ENCODE results near the gene KRT31. TPM values are rescaled to one million over a fixed set of nuclear protein-coding genes. Genes with fewer than 3 reads are reported as not detected.

The KRT31 gene
- total and polyA plus RNA-seq, 2 of the 8 experiments (the other 6 are each of a cell fraction or from before 2014, with no cell fraction given): not detected

- TF ChIP-seq CHD7 (IDR thresholded peaks at IDR 0.05; ENCODE audit: insufficient replicate concordance, low read length): no peak
- no peak for TF ChIP-seq CTCF (IDR thresholded peaks at IDR 0.05; ENCODE audit: control extremely low read depth in 1 of 3, insufficient read depth in 1 of 3, low read depth in 1 of 3, low read length in 3 of 3)
- no peak for TF ChIP-seq ATF3 (IDR thresholded peaks at IDR 0.05; ENCODE audit: insufficient read depth, low read depth, low read length)
- no peak for TF ChIP-seq E2F6 (IDR thresholded peaks at IDR 0.05)
- no peak for TF ChIP-seq HDAC2 (IDR thresholded peaks at IDR 0.05; ENCODE audit: borderline replicate concordance in 1 of 2, low read depth in 2 of 2, low read length in 2 of 2)
- TF ChIP-seq GABPA (IDR thresholded peaks at IDR 0.05; ENCODE audit: borderline replicate concordance, insufficient read depth, low read length): no peak
- no peak for TF ChIP-seq CEBPB (IDR thresholded peaks at IDR 0.05; ENCODE audit: low read depth, low read length)
Observed at GRCh38 chr17:41444640-41445039, 47.2 kb upstream of the KRT31 start (continued).
